ENCODE data around the gene PCDH15. TPM values are rescaled to one million over a fixed set of nuclear protein-coding genes. Genes with fewer than 3 reads are reported as not detected.

The PCDH15 gene
- total and polyA plus RNA-seq, 2 of the 13 experiments (the other 11 are each of a cell fraction or from before 2014, with no cell fraction given): not detected

DNA sequence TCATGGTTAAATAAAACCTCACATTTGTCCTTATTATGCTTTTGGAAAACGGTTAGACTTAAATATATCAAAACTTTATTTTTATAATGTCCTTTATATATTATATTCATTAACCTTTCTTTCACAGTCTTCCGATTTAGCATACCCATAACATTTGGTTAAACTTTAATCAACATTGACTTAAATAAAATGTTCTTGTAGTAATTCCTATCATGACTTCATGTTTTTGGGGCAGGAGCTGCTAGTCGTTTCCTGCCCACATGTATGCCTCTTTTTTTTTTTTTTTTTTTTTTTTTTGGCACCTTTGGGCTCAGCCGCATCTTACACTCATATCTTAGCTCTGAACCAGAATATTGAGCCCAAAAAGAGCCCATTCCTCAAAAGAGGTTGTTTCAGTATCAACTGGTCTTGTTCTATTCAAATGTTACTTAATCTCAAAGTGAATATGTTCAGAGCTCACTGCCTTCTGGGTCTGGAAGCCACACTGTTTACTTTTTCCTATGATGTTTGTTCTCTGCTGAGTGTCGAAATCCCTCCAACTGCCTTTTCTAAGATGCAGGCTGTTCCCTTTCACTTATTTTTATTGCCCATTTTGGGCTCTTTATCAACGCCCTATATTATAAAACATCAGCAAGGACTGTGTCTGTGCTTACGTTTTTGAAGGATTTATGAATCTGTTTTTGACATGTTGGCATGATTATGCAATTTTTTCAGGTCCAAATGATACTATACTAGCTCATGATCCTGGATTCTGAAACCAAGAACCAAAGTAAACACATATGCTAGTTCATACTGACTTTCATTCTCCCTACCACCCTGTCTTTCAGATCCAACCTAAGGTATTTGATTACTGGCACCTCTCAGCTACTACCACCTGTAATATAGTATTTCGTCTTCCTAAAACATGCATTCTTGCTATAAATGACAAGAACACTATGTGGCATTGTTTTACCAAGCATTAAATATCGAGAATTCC, 914.4 kb downstream of the PCDH15 start (continued):
- TF ChIP-seq, protein P1, sequence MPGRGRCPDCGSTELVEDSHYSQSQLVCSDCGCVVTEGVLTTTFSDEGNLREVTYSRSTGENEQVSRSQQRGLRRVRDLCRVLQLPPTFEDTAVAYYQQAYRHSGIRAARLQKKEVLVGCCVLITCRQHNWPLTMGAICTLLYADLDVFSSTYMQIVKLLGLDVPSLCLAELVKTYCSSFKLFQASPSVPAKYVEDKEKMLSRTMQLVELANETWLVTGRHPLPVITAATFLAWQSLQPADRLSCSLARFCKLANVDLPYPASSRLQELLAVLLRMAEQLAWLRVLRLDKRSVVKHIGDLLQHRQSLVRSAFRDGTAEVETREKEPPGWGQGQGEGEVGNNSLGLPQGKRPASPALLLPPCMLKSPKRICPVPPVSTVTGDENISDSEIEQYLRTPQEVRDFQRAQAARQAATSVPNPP (CRISPR knock-in tag; IDR thresholded peaks at IDR 0.05): no peak
- TF ChIP-seq SMAD3 (CRISPR knock-in tag; IDR thresholded peaks at IDR 0.05): no peak
- no peak for TF ChIP-seq MLLT10 (CRISPR knock-in tag; IDR thresholded peaks at IDR 0.05)
- no peak for TF ChIP-seq ZNF878 (CRISPR knock-in tag; IDR thresholded peaks at IDR 0.05)
- no peak for TF ChIP-seq ZNF207 (IDR thresholded peaks at IDR 0.05; ENCODE audit: borderline replicate concordance)
- no peak for TF ChIP-seq NR2F6 (IDR thresholded peaks at IDR 0.05)
- no peak for TF ChIP-seq NR2F6 (CRISPR knock-in tag; IDR thresholded peaks at IDR 0.05)
- peak; percentile 85 for TF ChIP-seq BCL6 (CRISPR knock-in tag; IDR thresholded peaks at IDR 0.05)
- TF ChIP-seq SSRP1 (CRISPR knock-in tag; IDR thresholded peaks at IDR 0.05): no peak
- TF ChIP-seq SOX5 (CRISPR knock-in tag; IDR thresholded peaks at IDR 0.05; ENCODE audit: borderline replicate concordance): peak; percentile 33; the same call in 1 of the 2 replicates
- TF ChIP-seq SP140L (CRISPR knock-in tag; IDR thresholded peaks at IDR 0.05; ENCODE audit: borderline replicate concordance): no peak
- TF ChIP-seq ZNF12 (CRISPR knock-in tag; IDR thresholded peaks at IDR 0.05): peak; percentile 39; the same call in 1 of the 2 replicates
- no peak for TF ChIP-seq RBAK (CRISPR knock-in tag; IDR thresholded peaks at IDR 0.05)
- TF ChIP-seq, protein P2, sequence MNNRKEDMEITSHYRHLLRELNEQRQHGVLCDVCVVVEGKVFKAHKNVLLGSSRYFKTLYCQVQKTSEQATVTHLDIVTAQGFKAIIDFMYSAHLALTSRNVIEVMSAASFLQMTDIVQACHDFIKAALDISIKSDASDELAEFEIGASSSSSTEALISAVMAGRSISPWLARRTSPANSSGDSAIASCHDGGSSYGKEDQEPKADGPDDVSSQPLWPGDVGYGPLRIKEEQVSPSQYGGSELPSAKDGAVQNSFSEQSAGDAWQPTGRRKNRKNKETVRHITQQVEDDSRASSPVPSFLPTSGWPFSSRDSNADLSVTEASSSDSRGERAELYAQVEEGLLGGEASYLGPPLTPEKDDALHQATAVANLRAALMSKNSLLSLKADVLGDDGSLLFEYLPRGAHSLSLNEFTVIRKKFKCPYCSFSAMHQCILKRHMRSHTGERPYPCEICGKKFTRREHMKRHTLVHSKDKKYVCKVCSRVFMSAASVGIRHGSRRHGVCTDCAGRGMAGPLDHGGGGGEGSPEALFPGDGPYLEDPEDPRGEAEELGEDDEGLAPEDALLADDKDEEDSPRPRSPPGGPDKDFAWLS (CRISPR knock-in tag; IDR thresholded peaks at IDR 0.05; ENCODE audit: borderline replicate concordance): no peak
- no peak for TF ChIP-seq RBM39 (IDR thresholded peaks at IDR 0.05; ENCODE audit: low read depth, low read length, poor library complexity, severe bottlenecking)
- no peak for TF ChIP-seq KLF13 (CRISPR knock-in tag; IDR thresholded peaks at IDR 0.05)
- TF ChIP-seq, protein P3, sequence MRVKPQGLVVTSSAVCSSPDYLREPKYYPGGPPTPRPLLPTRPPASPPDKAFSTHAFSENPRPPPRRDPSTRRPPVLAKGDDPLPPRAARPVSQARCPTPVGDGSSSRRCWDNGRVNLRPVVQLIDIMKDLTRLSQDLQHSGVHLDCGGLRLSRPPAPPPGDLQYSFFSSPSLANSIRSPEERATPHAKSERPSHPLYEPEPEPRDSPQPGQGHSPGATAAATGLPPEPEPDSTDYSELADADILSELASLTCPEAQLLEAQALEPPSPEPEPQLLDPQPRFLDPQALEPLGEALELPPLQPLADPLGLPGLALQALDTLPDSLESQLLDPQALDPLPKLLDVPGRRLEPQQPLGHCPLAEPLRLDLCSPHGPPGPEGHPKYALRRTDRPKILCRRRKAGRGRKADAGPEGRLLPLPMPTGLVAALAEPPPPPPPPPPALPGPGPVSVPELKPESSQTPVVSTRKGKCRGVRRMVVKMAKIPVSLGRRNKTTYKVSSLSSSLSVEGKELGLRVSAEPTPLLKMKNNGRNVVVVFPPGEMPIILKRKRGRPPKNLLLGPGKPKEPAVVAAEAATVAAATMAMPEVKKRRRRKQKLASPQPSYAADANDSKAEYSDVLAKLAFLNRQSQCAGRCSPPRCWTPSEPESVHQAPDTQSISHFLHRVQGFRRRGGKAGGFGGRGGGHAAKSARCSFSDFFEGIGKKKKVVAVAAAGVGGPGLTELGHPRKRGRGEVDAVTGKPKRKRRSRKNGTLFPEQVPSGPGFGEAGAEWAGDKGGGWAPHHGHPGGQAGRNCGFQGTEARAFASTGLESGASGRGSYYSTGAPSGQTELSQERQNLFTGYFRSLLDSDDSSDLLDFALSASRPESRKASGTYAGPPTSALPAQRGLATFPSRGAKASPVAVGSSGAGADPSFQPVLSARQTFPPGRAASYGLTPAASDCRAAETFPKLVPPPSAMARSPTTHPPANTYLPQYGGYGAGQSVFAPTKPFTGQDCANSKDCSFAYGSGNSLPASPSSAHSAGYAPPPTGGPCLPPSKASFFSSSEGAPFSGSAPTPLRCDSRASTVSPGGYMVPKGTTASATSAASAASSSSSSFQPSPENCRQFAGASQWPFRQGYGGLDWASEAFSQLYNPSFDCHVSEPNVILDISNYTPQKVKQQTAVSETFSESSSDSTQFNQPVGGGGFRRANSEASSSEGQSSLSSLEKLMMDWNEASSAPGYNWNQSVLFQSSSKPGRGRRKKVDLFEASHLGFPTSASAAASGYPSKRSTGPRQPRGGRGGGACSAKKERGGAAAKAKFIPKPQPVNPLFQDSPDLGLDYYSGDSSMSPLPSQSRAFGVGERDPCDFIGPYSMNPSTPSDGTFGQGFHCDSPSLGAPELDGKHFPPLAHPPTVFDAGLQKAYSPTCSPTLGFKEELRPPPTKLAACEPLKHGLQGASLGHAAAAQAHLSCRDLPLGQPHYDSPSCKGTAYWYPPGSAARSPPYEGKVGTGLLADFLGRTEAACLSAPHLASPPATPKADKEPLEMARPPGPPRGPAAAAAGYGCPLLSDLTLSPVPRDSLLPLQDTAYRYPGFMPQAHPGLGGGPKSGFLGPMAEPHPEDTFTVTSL (CRISPR knock-in tag; IDR thresholded peaks at IDR 0.05; ENCODE audit: borderline replicate concordance): peak; percentile 59; the same call in 1 of the 2 replicates
- peak; percentile 70; the same call in 1 of the 2 replicates for TF ChIP-seq CEBPB (IDR thresholded peaks at IDR 0.05; ENCODE audit: borderline replicate concordance, low read depth, low read length)
- no peak for TF ChIP-seq IKZF4 (CRISPR knock-in tag; IDR thresholded peaks at IDR 0.05; ENCODE audit: borderline replicate concordance, low read depth, not compliant biosample characterization)
- no peak for TF ChIP-seq ZNF549 (CRISPR knock-in tag; IDR thresholded peaks at IDR 0.05)
- TF ChIP-seq TOE1 (CRISPR knock-in tag; IDR thresholded peaks at IDR 0.05): no peak
- no peak for TF ChIP-seq CAMTA2 (CRISPR knock-in tag; IDR thresholded peaks at IDR 0.05; ENCODE audit: borderline replicate concordance)

Data from HepG2 (cell line).